Esophagus squamous epithelium (tissue), 5 donors: Measurements from ENCODE around the gene MED27. TPM values are rescaled to one million over a fixed set of nuclear protein-coding genes. Genes with fewer than 3 reads are reported as not detected.

Experiments
- DNase-seq: peaks from one replicate; lab custom pipeline; 2025; lab: John Stamatoyannopoulos, UW
- H3K27ac ChIP-seq, 4 donors: fragments of 200-600 bp; sonication (generic); one replicate each; pipeline ENCODE4 v1.5.1; 2016 to 2019; ENCODE audit warnings: mild to moderate bottlenecking in 1 of 4
- H3K27me3 ChIP-seq, 4 donors: fragments of 200-600 bp; sonication (generic); 1 replicate in 3 of 4; 2 replicates in 1 of 4; pipeline versions ENCODE4 v1.5.1 to v1.6.0; 2017 to 2021; ENCODE audit warnings: antibody characterized with exemption in 1 of 4
- H3K36me3 ChIP-seq, 3 donors: fragments of 200-600 bp; sonication (generic); one replicate each; pipeline ENCODE4 v1.5.1; 2016 to 2019
- H3K4me1 ChIP-seq, 3 donors: fragments of 200-600 bp; sonication (generic); one replicate each; pipeline ENCODE4 v1.5.1; 2017 to 2019
- H3K4me3 ChIP-seq, 4 donors: fragments of 200-600 bp; sonication (generic); 1 replicate in 3 of 4; 2 replicates in 1 of 4; pipeline ENCODE4 v1.5.1; 2016 to 2019; ENCODE audit warnings: mild to moderate bottlenecking in 2 of 4, moderate library complexity in 1 of 4
- H3K9me3 ChIP-seq, 3 donors: fragments of 200-600 bp; sonication (generic); one replicate each; pipeline ENCODE4 v1.5.1; 2016 to 2019
- POLR2A ChIP-seq, 4 donors: fragments of 450-650 bp; IDR thresholded peaks; one replicate each; pipeline ENCODE4 v1.6.1; 2017; ENCODE audit warnings: antibody characterized with exemption in 4 of 4, mild to moderate bottlenecking in 4 of 4, moderate library complexity in 3 of 4
- WGBS, 2 donors: methylation state at CpG; one replicate each; pipeline ENCODE4 v1.1.5; 2018; 5-methylcytosine and 5-hydroxymethylcytosine counted together
- intact Hi-C: fragments of 100-400 bp; cut with DNase I; formaldehyde crosslinking; loops from one replicate; pipeline ENCODE4 v1.15.0; 2022
- total RNA-seq, 4 donors: library from RNA; depleted of rRNA; stranded (reverse); fragments of >200 nt; gene quantifications; one replicate each; pipeline ENCODE4 v1.1.0, GENCODE V29; 2016
- TF ChIP-seq, protein P1 (sequence below), 6 experiments: fragments of 450-650 bp in 4 of 6; fragments of 200-600 bp in 2 of 6; sonication (generic) in 2 of 6; IDR thresholded peaks; one replicate each; pipeline ENCODE4 v1.5.1; 2016 to 2019; ENCODE audit warnings: antibody characterized with exemption in 6 of 6, mild to moderate bottlenecking in 4 of 6, moderate library complexity in 4 of 6
- donor health status: DM: yes; HTN: yes; CAD: no.

Gene MED27
- total RNA-seq, 4 donors from 2014 or later = 10.6 to 20.0 (median 17.6) TPM

DNA sequence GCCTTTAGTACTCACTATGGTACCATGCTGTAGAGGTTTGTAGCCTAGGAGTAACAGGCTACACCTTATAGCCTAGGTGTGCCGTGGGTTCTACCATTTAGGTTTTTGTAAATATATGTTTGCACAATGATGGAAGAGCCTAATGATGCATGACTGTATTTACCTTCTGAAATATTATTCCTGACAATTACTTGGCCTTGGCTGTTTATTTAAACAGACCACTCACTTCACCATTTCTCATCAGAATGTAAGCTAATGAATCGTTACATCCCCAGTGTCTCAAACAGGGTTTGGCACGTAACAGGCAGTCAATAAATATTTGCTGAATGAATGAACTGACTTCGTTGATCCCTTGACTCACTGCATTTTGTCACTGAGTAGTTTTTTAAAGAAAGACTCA, 93.1 kb downstream of the MED27 start:
- Histone ChIP-seq H3K4me3 (no peak overlapping the region), H3K27me3 (no peaks in the 10 kb centered on the region), H3K27ac (no peak overlapping the region), H3K36me3 (no peaks in the 10 kb centered on the region), H3K4me1 (peaks cover 0 to 3% (median under 1%) of the 10 kb centered on the region in 3 donors), H3K9me3 (no peaks in the 10 kb centered on the region)
- TF ChIP-seq, protein P1, sequence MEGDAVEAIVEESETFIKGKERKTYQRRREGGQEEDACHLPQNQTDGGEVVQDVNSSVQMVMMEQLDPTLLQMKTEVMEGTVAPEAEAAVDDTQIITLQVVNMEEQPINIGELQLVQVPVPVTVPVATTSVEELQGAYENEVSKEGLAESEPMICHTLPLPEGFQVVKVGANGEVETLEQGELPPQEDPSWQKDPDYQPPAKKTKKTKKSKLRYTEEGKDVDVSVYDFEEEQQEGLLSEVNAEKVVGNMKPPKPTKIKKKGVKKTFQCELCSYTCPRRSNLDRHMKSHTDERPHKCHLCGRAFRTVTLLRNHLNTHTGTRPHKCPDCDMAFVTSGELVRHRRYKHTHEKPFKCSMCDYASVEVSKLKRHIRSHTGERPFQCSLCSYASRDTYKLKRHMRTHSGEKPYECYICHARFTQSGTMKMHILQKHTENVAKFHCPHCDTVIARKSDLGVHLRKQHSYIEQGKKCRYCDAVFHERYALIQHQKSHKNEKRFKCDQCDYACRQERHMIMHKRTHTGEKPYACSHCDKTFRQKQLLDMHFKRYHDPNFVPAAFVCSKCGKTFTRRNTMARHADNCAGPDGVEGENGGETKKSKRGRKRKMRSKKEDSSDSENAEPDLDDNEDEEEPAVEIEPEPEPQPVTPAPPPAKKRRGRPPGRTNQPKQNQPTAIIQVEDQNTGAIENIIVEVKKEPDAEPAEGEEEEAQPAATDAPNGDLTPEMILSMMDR (IDR thresholded peaks at IDR 0.05) = no peak
- no peak for TF ChIP-seq POLR2A (IDR thresholded peaks at IDR 0.05)
- no peak for DNase-seq
- intact Hi-C loops = no loop called here
- WGBS, 2 donors = 63 to 73% methylated on average over 4 of the region's 4 CpGs

DNA sequence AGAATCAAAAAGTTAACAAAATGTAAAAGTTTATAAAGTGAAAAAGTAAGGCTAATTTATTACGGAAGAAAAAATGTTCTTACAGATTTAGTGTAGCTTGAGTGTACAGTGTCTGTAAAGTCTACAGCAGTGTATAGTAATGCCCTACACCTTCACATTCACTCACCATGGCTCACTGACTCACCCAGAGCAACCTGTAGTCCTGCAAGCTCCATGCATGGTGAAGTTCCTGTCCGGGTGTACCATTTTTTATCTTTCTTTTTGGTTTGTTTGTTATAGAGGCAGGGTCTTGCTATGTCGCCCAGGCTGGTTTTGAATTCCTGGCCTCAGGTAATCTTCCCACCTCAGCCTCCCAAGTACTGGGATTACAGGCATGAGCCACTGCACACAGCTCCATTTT, 93.6 kb downstream of the MED27 start:
- H3K4me3 ChIP-seq = no peak overlapping the region
- no peaks in the 10 kb centered on the region for H3K27me3 ChIP-seq
- DNase-seq = no peak
- peaks cover 0 to 5% (median 4%) of the 10 kb centered on the region in 3 donors for H3K4me1 ChIP-seq
- no peaks in the 10 kb centered on the region for H3K36me3 ChIP-seq
- no peaks in the 10 kb centered on the region for H3K9me3 ChIP-seq
- 81 to 95% methylated on average over 3 of the region's 3 CpGs for WGBS, 2 donors
- no peak for TF ChIP-seq POLR2A (IDR thresholded peaks at IDR 0.05)
- TF ChIP-seq, protein P1 (IDR thresholded peaks at IDR 0.05) = no peak
- intact Hi-C loops = no loop called here
- H3K27ac ChIP-seq = no peak overlapping the region

DNA sequence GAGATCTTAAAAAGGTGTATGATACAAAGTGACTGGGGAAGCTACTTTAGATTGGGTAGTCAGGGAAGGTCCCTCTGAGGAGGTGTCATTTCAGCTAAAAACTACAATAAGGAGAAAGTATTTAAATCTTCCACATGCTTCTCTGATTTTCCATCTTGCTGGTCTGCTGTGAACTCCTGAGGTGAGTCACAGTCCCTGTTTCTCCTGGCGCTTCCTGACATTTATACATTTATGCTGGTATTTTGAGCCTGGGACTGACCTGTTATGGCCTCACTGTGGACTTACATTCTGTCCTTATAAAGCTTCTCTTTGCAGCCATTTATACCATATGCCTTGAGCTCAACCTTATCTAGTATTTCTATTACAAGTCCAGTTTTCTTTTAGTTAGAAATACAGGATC, 95.1 kb downstream of the MED27 start:
- no peaks in the 10 kb centered on the region for H3K36me3 ChIP-seq
- H3K27ac ChIP-seq = no peak overlapping the region
- H3K4me3 ChIP-seq = no peak overlapping the region
- intact Hi-C loops = no loop called here
- H3K9me3 ChIP-seq = no peaks in the 10 kb centered on the region
- 83 to 100% methylated on average over 1 of the region's 1 CpG for WGBS, 2 donors
- H3K4me1 ChIP-seq = peaks cover 0 to 7% (median 4%) of the 10 kb centered on the region in 3 donors
- TF ChIP-seq, protein P1 (IDR thresholded peaks at IDR 0.05) = no peak
- TF ChIP-seq POLR2A (IDR thresholded peaks at IDR 0.05) = no peak
- no peaks in the 10 kb centered on the region for H3K27me3 ChIP-seq
- DNase-seq = no peak

DNA sequence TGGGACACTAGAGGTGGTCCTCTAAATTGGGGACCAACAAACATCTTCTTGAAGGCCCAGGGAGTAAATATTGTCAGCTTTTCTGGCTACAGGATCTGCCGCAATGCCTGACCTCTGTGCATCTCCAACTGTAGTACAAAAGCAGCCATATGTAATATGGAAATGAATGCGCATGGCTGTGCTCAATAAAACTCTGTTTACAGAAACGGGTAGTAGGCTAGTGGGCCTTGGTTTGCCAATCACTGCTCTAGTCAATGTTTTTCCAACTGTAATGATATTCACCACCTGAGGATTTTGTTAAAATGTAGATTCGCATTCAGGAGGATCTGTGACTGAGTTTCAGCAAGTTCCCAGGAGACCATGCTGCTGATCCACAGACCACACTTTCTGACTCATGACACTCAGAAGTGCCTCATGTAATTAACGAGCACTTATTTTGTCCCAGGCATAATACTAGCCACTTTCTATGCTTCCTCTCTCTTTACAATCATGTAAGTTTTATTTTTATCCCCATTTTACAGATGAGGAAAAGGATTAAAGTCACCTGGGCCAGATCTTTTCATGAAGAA, 96.9 kb downstream of the MED27 start:
- intact Hi-C loops = no loop called here
- Histone ChIP-seq H3K4me3 (no peak overlapping the region), H3K36me3 (no peaks in the 10 kb centered on the region), H3K27me3 (no peaks in the 10 kb centered on the region), H3K27ac (no peak overlapping the region), H3K4me1 (peaks cover 0 to 7% (median 4%) of the 10 kb centered on the region in 3 donors), H3K9me3 (no peaks in the 10 kb centered on the region)
- 71 to 73% methylated on average over 5 of the region's 5 CpGs for WGBS, 2 donors
- TF ChIP-seq, protein P1 (IDR thresholded peaks at IDR 0.05) = no peak
- DNase-seq = no peak

DNA sequence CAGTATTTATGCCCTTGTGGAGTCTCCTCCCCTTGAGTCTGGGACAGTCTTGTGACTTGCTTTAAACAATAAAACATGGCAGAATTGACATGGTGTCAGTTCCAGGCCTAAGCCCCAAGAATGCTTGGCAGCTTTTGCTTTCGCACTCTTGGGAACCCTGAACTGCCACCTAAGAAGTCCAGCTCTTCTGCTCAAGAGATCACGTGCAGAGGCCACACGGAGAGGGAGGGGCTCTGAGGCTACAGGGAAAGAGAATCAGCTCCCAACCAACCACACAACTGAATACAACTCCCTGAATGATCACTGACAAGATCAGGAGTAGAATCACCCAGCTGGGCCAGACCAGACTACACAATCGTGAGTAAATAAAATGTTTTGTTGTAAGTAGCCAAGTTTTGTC, 97.6 kb downstream of the MED27 start:
- WGBS, 2 donors = 71 to 93% methylated on average over 1 to 4 of the region's 4 CpGs
- no peaks in the 10 kb centered on the region for H3K9me3 ChIP-seq
- no peaks in the 10 kb centered on the region for H3K36me3 ChIP-seq
- H3K27ac ChIP-seq = no peak overlapping the region
- intact Hi-C loops = no loop called here
- H3K27me3 ChIP-seq = no peaks in the 10 kb centered on the region
- TF ChIP-seq, protein P1 (IDR thresholded peaks at IDR 0.05) = no peak
- no peak for TF ChIP-seq POLR2A (IDR thresholded peaks at IDR 0.05)
- H3K4me1 ChIP-seq = peaks cover 0 to 7% (median 4%) of the 10 kb centered on the region in 3 donors
- no peak for DNase-seq
- H3K4me3 ChIP-seq = no peak overlapping the region
